Neural progenitor cell (in vitro differentiated cells): Measurements from ENCODE around the gene ASIC3. TPM values are rescaled to one million over a fixed set of nuclear protein-coding genes. Genes with fewer than 3 reads are reported as not detected.

Source experiments
- DNase-seq: peaks from one replicate; pipeline ENCODE4 v3.0.0-alpha.2; 2016; ENCODE audit warnings: low spot score
- H2AFZ ChIP-seq: fragments of 200-600 bp; sonication (generic); replicated peaks from 2 replicates; pipeline ENCODE4 v1.6.1; 2016; ENCODE audit warnings: antibody characterized with exemption
- H3F3A ChIP-seq: fragments of 200-600 bp; sonication (generic); 2 replicates; pipeline ENCODE4 v1.6.1; 2016; ENCODE audit warnings: antibody characterized with exemption, low read depth
- H3K27ac ChIP-seq: fragments of 200-600 bp; sonication (generic); 2 replicates; pipeline ENCODE4 v1.5.1; 2016; ENCODE audit warnings: mild to moderate bottlenecking
- H3K27me3 ChIP-seq: fragments of 200-600 bp; sonication (generic); 2 replicates; pipeline ENCODE4 v1.6.1; 2016; ENCODE audit warnings: mild to moderate bottlenecking, moderate library complexity
- H3K36me3 ChIP-seq: fragments of 200-600 bp; sonication (generic); 2 replicates; pipeline ENCODE4 v1.5.1; 2016
- H3K4me1 ChIP-seq: fragments of 200-600 bp; sonication (generic); 2 replicates; pipeline ENCODE4 v1.6.1; 2016; ENCODE audit warnings: mixed run types
- H3K4me2 ChIP-seq: fragments of 200-600 bp; sonication (generic); 2 replicates; pipeline ENCODE4 v1.6.1; 2016
- H3K4me3 ChIP-seq: fragments of 200-600 bp; sonication (generic); 2 replicates; pipeline ENCODE4 v1.5.1; 2016
- H3K79me2 ChIP-seq: fragments of 200-600 bp; sonication (generic); 2 replicates; pipeline ENCODE4 v1.6.1; 2016; ENCODE audit warnings: low read depth
- H3K9ac ChIP-seq: fragments of 200-600 bp; sonication (generic); 2 replicates; pipeline ENCODE4 v1.6.1; 2016
- H3K9me3 ChIP-seq: fragments of 200-600 bp; sonication (generic); 2 replicates; pipeline ENCODE4 v1.5.1; 2016; ENCODE audit warnings: low read depth
- H4K20me1 ChIP-seq: fragments of 200-600 bp; sonication (generic); 2 replicates; pipeline ENCODE4 v1.6.1; 2016; ENCODE audit warnings: low read depth
- H3K27ac Mint-ChIP-seq: 3 replicates; pipeline ENCODE4 v1.8.0; 2021; ENCODE audit warnings: mixed read lengths
- H3K27me3 Mint-ChIP-seq: 2 replicates; pipeline ENCODE4 v1.8.0; 2022; ENCODE audit warnings: low read depth, mild to moderate bottlenecking, inconsistent platforms, moderate library complexity, mixed read lengths; ENCODE audit not compliant: insufficient read depth
- H3K36me3 Mint-ChIP-seq: 3 replicates; pipeline ENCODE4 v1.8.0; 2021; ENCODE audit warnings: mixed read lengths
- H3K4me1 Mint-ChIP-seq: 3 replicates; pipeline ENCODE4 v1.8.0; 2021; ENCODE audit warnings: mixed read lengths
- H3K4me3 Mint-ChIP-seq: 3 replicates; pipeline ENCODE4 v1.8.0; 2021; ENCODE audit warnings: mild to moderate bottlenecking, moderate library complexity, mixed read lengths
- H3K9me3 Mint-ChIP-seq: 3 replicates; pipeline ENCODE4 v1.8.0; 2020; ENCODE audit warnings: mixed read lengths
- CTCF ChIP-seq: fragments of 200-600 bp; sonication (generic); IDR thresholded peaks from 2 replicates; pipeline ENCODE4 v1.5.1; 2017; ENCODE audit warnings: antibody characterized with exemption, mild to moderate bottlenecking
- EZH2 ChIP-seq: fragments of 200-600 bp; sonication (generic); IDR thresholded peaks from 2 replicates; pipeline ENCODE4 v1.6.1; 2017; ENCODE audit warnings: antibody characterized with exemption, mild to moderate bottlenecking, moderate library complexity
- EZH2phosphoT487 ChIP-seq: fragments of 200-600 bp; sonication (generic); IDR thresholded peaks from 2 replicates; pipeline ENCODE4 v1.6.1; 2017; ENCODE audit warnings: antibody characterized with exemption
- total RNA-seq: library from RNA; depleted of rRNA; stranded (reverse); fragments of >200 nt; gene quantifications from 2 replicates; pipeline ENCODE4 v1.2.3, GENCODE V29; 2015; ENCODE audit warnings: low replicate concordance

Gene ASIC3
- total RNA-seq, 1 donor from 2014 or later: not detected

GRCh38 chr7:151061213-151062110 is 13.1 kb downstream of the ASIC3 start:
- peak overlapping the region; percentile 99 for H3K4me2 ChIP-seq
- peaks cover 29% of the 10 kb centered on the region for H3K27me3 ChIP-seq
- no peaks in the 10 kb centered on the region for H3K36me3 ChIP-seq
- TF ChIP-seq EZH2 (no peak), CTCF (no peak), EZH2phosphoT487 (no peak)
- Mint-ChIP-seq H3K27ac (peak overlapping the region; percentile 44), H3K9me3 (no peaks in the 10 kb centered on the region), H3K4me1 (peaks cover 40% of the 10 kb centered on the region), H3K27me3 (peaks cover 14% of the 10 kb centered on the region), H3K36me3 (no peaks in the 10 kb centered on the region), H3K4me3 (peak overlapping the region; percentile 90)
- H3K4me3 ChIP-seq: peak overlapping the region; percentile 41
- H2AFZ ChIP-seq: no peak overlapping the region
- no peak overlapping the region for H3K27ac ChIP-seq
- H3F3A ChIP-seq: peaks cover 42% of the 10 kb centered on the region
- no peaks in the 10 kb centered on the region for H3K9me3 ChIP-seq
- peaks cover 7% of the 10 kb centered on the region for H3K79me2 ChIP-seq
- peaks cover 52% of the 10 kb centered on the region for H4K20me1 ChIP-seq
- DNase-seq: peak; percentile 15
- peaks cover 43% of the 10 kb centered on the region for H3K4me1 ChIP-seq
- H3K9ac ChIP-seq: no peak overlapping the region

GRCh38 chr7:151062111-151062398 is 13.7 kb downstream of the ASIC3 start:
- Histone ChIP-seq H3K27me3 (peaks cover 23% of the 10 kb centered on the region), H3K4me3 (peak overlapping the region; percentile 41), H3K79me2 (peaks cover 7% of the 10 kb centered on the region), H3F3A (peaks cover 42% of the 10 kb centered on the region), H4K20me1 (peaks cover 51% of the 10 kb centered on the region), H3K9ac (no peak overlapping the region), H2AFZ (no peak overlapping the region), H3K4me1 (peaks cover 37% of the 10 kb centered on the region), H3K4me2 (peak overlapping the region; percentile 99), H3K9me3 (no peaks in the 10 kb centered on the region), H3K36me3 (no peaks in the 10 kb centered on the region), H3K27ac (no peak overlapping the region)
- H3K4me1 Mint-ChIP-seq: peaks cover 34% of the 10 kb centered on the region
- no peak for DNase-seq
- TF ChIP-seq CTCF (no peak), EZH2phosphoT487 (no peak), EZH2 (no peak)
- no peaks in the 10 kb centered on the region for H3K9me3 Mint-ChIP-seq
- H3K27ac Mint-ChIP-seq: no peak overlapping the region
- H3K27me3 Mint-ChIP-seq: peaks cover 14% of the 10 kb centered on the region
- peak overlapping the region; percentile 90 for H3K4me3 Mint-ChIP-seq
- no peaks in the 10 kb centered on the region for H3K36me3 Mint-ChIP-seq

GRCh38 chr7:151062399-151063211 is 14.3 kb downstream of the ASIC3 start:
- no peaks in the 10 kb centered on the region for H3K9me3 Mint-ChIP-seq
- peak overlapping the region; percentile 46 for H3K4me3 Mint-ChIP-seq
- no peak overlapping the region for H2AFZ ChIP-seq
- H3K27me3 ChIP-seq: peaks cover 19% of the 10 kb centered on the region
- H3K9ac ChIP-seq: no peak overlapping the region
- H3K79me2 ChIP-seq: peaks cover 7% of the 10 kb centered on the region
- H3F3A ChIP-seq: peaks cover 42% of the 10 kb centered on the region
- H3K9me3 ChIP-seq: no peaks in the 10 kb centered on the region
- H3K27ac ChIP-seq: no peak overlapping the region
- peaks cover 3% of the 10 kb centered on the region for H3K36me3 Mint-ChIP-seq
- H3K4me1 Mint-ChIP-seq: peaks cover 30% of the 10 kb centered on the region
- H3K4me1 ChIP-seq: peaks cover 35% of the 10 kb centered on the region
- H3K4me3 ChIP-seq: peak overlapping the region; percentile 41
- no peak overlapping the region for H3K27ac Mint-ChIP-seq
- peak; percentile 88 for DNase-seq
- peak overlapping the region; percentile 99 for H3K4me2 ChIP-seq
- H4K20me1 ChIP-seq: peaks cover 51% of the 10 kb centered on the region
- peaks cover 11% of the 10 kb centered on the region for H3K27me3 Mint-ChIP-seq
- H3K36me3 ChIP-seq: no peaks in the 10 kb centered on the region
- no peak for TF ChIP-seq EZH2phosphoT487
- TF ChIP-seq CTCF: no peak
